B cell (primary cell): ENCODE measurements around the gene KCNH5. TPM values are rescaled to one million over a fixed set of nuclear protein-coding genes. Genes with fewer than 3 reads are reported as not detected.

Experiments used
- ATAC-seq: fragments of 200-7000 bp; cut with Tn5 transposase; one replicate; pipeline ENCODE4 v1.10.0; 2021; ENCODE audit warnings: low read depth, mild to moderate bottlenecking, moderate number of reproducible peaks, moderate library complexity
- CTCF ChIA-PET: fragments of 350-600 bp; sonication (Branson Sonifier 250); formaldehyde crosslinking; loops from one replicate; lab custom pipeline; 2021; ENCODE audit warnings: antibody characterized with exemption, inconsistent platforms; lab: Charles Lee
- POLR2A ChIA-PET: fragments of 350-600 bp; sonication (Branson Sonifier 250); formaldehyde crosslinking; loops from one replicate; lab custom pipeline; 2021; ENCODE audit warnings: antibody characterized with exemption; lab: Charles Lee
- DNase-seq: peaks from one replicate; pipeline ENCODE4 v3.0.0; 2013
- H2AFZ ChIP-seq: 2 replicates; pipeline ENCODE4 v1.6.1; 2012; ENCODE audit warnings: mild to moderate bottlenecking, low read depth, low read length; ENCODE audit not compliant: insufficient read depth, poor library complexity, severe bottlenecking
- H3K27ac ChIP-seq, 2 donors: 1 replicate in 1 of 2; 2 replicates in 1 of 2; pipeline ENCODE4 v1.5.1; 2012 to 2013; ENCODE audit warnings: low read length in 2 of 2, mild to moderate bottlenecking in 2 of 2, moderate library complexity in 1 of 2
- H3K27me3 ChIP-seq, 4 experiments: fragments of 200-600 bp in 1 of 4; sonication (generic) in 1 of 4; replicated peaks in 1 of 4; 1 replicate in 2 of 4; 2 replicates in 2 of 4; pipeline versions ENCODE4 v1.6.1 to v1.7.0; 2013 to 2016; ENCODE audit warnings: low read length in 3 of 4, mild to moderate bottlenecking in 2 of 4, mixed read lengths in 1 of 4, moderate library complexity in 1 of 4; ENCODE audit not compliant: insufficient read depth in 4 of 4, control insufficient read depth in 3 of 4; ENCODE audit errors: control extremely low read depth in 1 of 4
- H3K36me3 ChIP-seq, 2 experiments: replicated peaks in 1 of 2; 1 replicate in 1 of 2; 2 replicates in 1 of 2; pipeline versions ENCODE4 v1.6.1 to v1.7.1; 2013; ENCODE audit warnings: low read length in 1 of 2; ENCODE audit not compliant: insufficient read depth in 2 of 2, control insufficient read depth in 1 of 2; ENCODE audit errors: control extremely low read depth in 1 of 2, extremely low read depth in 1 of 2
- H3K4me1 ChIP-seq, 2 donors: fragments of 200-600 bp in 1 of 2; sonication (generic) in 1 of 2; 1 replicate in 1 of 2; 2 replicates in 1 of 2; pipeline versions ENCODE4 v1.5.1 to v1.6.1; 2013 to 2017; ENCODE audit warnings: low read length in 2 of 2; ENCODE audit not compliant: control insufficient read depth in 2 of 2, insufficient read depth in 2 of 2
- H3K4me2 ChIP-seq: replicated peaks from 2 replicates; pipeline ENCODE3; 2012; ENCODE audit warnings: mild to moderate bottlenecking, low read depth, low read length; ENCODE audit not compliant: poor library complexity, severe bottlenecking
- H3K4me3 ChIP-seq, 5 experiments: fragments of 200-600 bp in 1 of 5; sonication (generic) in 1 of 5; 1 replicate in 3 of 5; 2 replicates in 2 of 5; pipeline versions ENCODE4 v1.5.1 to v1.7.0; 2011 to 2016; ENCODE audit warnings: low read length in 4 of 5, mild to moderate bottlenecking in 4 of 5, low read depth in 2 of 5, control low read depth in 1 of 5, moderate library complexity in 1 of 5; ENCODE audit not compliant: insufficient read depth in 1 of 5; ENCODE audit errors: control extremely low read depth in 1 of 5, extremely low read depth in 1 of 5
- H3K79me2 ChIP-seq: fragments of 200-600 bp; sonication (generic); one replicate; pipeline ENCODE4 v1.6.0; 2016; ENCODE audit warnings: low read length; ENCODE audit not compliant: control insufficient read depth, insufficient read depth
- H3K9ac ChIP-seq: fragments of 200-600 bp; sonication (generic); 2 replicates; pipeline ENCODE4 v1.6.1; 2017; ENCODE audit warnings: mild to moderate bottlenecking, low read length, moderate library complexity
- H3K9me3 ChIP-seq, 3 donors: one replicate each; pipeline versions ENCODE4 v1.6.1 to v1.7.1; 2013; ENCODE audit warnings: low read length in 2 of 3; ENCODE audit not compliant: control insufficient read depth in 2 of 3, insufficient read depth in 1 of 3; ENCODE audit errors: control extremely low read depth in 1 of 3
- H4K20me1 ChIP-seq: 2 replicates; pipeline ENCODE4 v1.6.0; 2012; ENCODE audit warnings: mild to moderate bottlenecking, low read length; ENCODE audit not compliant: insufficient read depth, control insufficient read depth, poor library complexity, severe bottlenecking
- H3K27ac Mint-ChIP-seq: one replicate; pipeline ENCODE4 v1.8.0; 2021; ENCODE audit warnings: mixed read lengths
- H3K27me3 Mint-ChIP-seq: one replicate; pipeline ENCODE4 v1.8.0; 2021; ENCODE audit warnings: mixed read lengths
- H3K4me1 Mint-ChIP-seq: one replicate; pipeline ENCODE4 v1.8.0; 2021; ENCODE audit warnings: mixed read lengths
- H3K4me3 Mint-ChIP-seq: one replicate; pipeline ENCODE4 v1.8.0; 2021; ENCODE audit warnings: mixed read lengths
- H3K9me3 Mint-ChIP-seq: one replicate; pipeline ENCODE4 v1.8.0; 2022; ENCODE audit warnings: mixed read lengths; ENCODE audit not compliant: insufficient read depth
- EZH2 ChIP-seq: IDR thresholded peaks from 2 replicates; pipeline ENCODE4 v1.6.1; 2012; ENCODE audit warnings: borderline replicate concordance, low read depth, mild to moderate bottlenecking, moderate library complexity, low read length; ENCODE audit not compliant: insufficient read depth, poor library complexity, severe bottlenecking
- WGBS: methylation state at CpG from one replicate; pipeline ENCODE4 v1.1.5; 2013; ENCODE audit warnings: missing lambda C conversion rate; ENCODE audit not compliant: insufficient coverage; 5-methylcytosine and 5-hydroxymethylcytosine counted together
- intact Hi-C: fragments of 100-400 bp; cut with micrococcal nuclease; formaldehyde crosslinking; loops from one replicate; pipeline ENCODE4 v1.10.0; 2022
- polyA plus RNA-seq: library from polyadenylated mRNA; depleted of rRNA; stranded (reverse); fragments of >200 nt; gene quantifications from 2 replicates; pipeline ENCODE4 v1.2.3, GENCODE V29; 2012
- total RNA-seq, 2 donors: library from RNA; stranded (reverse); fragments of 120-200 nt in 1 of 2; gene quantifications; 1 replicate in 1 of 2; 2 replicates in 1 of 2; pipeline versions ENCODE4 v1.2.3 to v1.2.4, GENCODE V29; 2013 to 2022
- TF ChIP-seq, protein P1 (sequence below): fragments of 200-600 bp; IDR thresholded peaks from one replicate; pipeline ENCODE4 v1.8.0; 2022; ENCODE audit warnings: antibody characterized with exemption, mild to moderate bottlenecking

Gene KCNH5
- total and polyA plus RNA-seq, 2 donors (not counting 1 experiment from before 2014, with no cell fraction given): not detected

DNA sequence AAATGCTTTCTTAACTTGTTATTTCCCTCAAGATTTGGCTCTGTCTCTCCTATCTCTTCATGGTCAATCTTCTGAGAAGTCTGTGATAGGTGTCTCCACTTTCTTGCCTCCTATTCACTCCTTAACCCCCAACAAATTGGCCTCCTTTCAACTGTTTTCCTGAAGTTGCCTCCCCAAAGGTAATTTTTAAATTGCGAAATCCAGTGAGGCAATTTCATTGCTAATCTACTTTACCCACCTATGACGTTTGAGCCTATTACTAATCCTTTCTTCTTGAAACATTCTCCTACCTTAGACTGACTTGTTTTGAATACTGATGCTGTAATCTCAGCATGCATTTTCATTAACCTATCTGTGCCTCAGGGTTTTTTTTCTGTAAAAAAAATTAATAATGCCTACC is 6.0 kb upstream of the KCNH5 start:
- Histone ChIP-seq H3K79me2 (no peaks in the 10 kb centered on the region), H3K27ac (no peak overlapping the region), H3K4me3 (no peak overlapping the region), H4K20me1 (no peaks in the 10 kb centered on the region), H3K4me1 (no peaks in the 10 kb centered on the region), H3K9ac (no peak overlapping the region), H3K4me2 (no peak overlapping the region), H3K36me3 (no peaks in the 10 kb centered on the region), H3K9me3 (peaks cover 0 to 4% (median 0%) of the 10 kb centered on the region in 3 donors), H3K27me3 (peaks cover 0 to 9% (median 4%) of the 10 kb centered on the region in 4 experiments), H2AFZ (no peak overlapping the region)
- H3K4me3 Mint-ChIP-seq: no peak overlapping the region
- no peaks in the 10 kb centered on the region for H3K9me3 Mint-ChIP-seq
- ATAC-seq (no peak), DNase-seq (no peak)
- intact Hi-C loops: no loop called here
- TF ChIP-seq, protein P1, sequence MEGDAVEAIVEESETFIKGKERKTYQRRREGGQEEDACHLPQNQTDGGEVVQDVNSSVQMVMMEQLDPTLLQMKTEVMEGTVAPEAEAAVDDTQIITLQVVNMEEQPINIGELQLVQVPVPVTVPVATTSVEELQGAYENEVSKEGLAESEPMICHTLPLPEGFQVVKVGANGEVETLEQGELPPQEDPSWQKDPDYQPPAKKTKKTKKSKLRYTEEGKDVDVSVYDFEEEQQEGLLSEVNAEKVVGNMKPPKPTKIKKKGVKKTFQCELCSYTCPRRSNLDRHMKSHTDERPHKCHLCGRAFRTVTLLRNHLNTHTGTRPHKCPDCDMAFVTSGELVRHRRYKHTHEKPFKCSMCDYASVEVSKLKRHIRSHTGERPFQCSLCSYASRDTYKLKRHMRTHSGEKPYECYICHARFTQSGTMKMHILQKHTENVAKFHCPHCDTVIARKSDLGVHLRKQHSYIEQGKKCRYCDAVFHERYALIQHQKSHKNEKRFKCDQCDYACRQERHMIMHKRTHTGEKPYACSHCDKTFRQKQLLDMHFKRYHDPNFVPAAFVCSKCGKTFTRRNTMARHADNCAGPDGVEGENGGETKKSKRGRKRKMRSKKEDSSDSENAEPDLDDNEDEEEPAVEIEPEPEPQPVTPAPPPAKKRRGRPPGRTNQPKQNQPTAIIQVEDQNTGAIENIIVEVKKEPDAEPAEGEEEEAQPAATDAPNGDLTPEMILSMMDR: no peak
- TF ChIP-seq EZH2: no peak
- no peak overlapping the region for H3K27ac Mint-ChIP-seq
- ChIA-PET CTCF (no interaction called here), POLR2A (no interaction called here)
- H3K4me1 Mint-ChIP-seq: peaks cover under 1% of the 10 kb centered on the region
- WGBS: no CpG with 5 or more reads among the region's 2 CpGs
- peaks cover 21% of the 10 kb centered on the region for H3K27me3 Mint-ChIP-seq

DNA sequence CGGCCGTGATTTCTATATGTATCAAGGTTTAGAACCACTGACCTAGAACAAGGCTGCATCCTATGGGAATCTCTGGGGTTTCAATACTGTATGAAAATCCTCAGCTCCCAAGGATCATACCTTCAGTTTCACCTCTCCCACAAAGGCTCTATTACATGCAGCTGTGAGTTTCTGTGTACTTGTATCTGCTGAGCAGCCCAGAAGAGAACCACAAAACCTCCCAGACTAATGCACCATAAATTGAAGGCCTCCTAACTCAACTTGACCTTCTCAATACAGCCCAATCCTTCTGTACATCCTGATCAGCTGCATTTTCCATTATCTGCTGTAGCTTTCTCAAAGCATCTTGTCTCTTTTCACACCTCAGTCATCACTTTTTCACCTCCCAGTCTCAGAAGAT is 5.4 kb upstream of the KCNH5 start:
- Histone ChIP-seq H3K4me3 (no peak overlapping the region), H3K9ac (no peak overlapping the region), H3K79me2 (no peaks in the 10 kb centered on the region), H4K20me1 (no peaks in the 10 kb centered on the region), H3K9me3 (peaks cover 0 to 6% (median 0%) of the 10 kb centered on the region in 3 donors), H3K4me2 (no peak overlapping the region), H3K27me3 (peaks cover 0 to 11% (median 6%) of the 10 kb centered on the region in 4 experiments), H3K36me3 (no peaks in the 10 kb centered on the region), H2AFZ (no peak overlapping the region), H3K27ac (no peak overlapping the region), H3K4me1 (no peaks in the 10 kb centered on the region)
- no peak for TF ChIP-seq EZH2
- TF ChIP-seq, protein P1: no peak
- H3K27me3 Mint-ChIP-seq: peaks cover 24% of the 10 kb centered on the region
- no peak overlapping the region for H3K4me3 Mint-ChIP-seq
- H3K4me1 Mint-ChIP-seq: peaks cover 2% of the 10 kb centered on the region
- DNase-seq (no peak), ATAC-seq (no peak)
- no peaks in the 10 kb centered on the region for H3K9me3 Mint-ChIP-seq
- ChIA-PET CTCF (no interaction called here), POLR2A (no interaction called here)
- 100% methylated on average over 2 of the region's 2 CpGs for WGBS
- intact Hi-C loops: no loop called here
- no peak overlapping the region for H3K27ac Mint-ChIP-seq
